ENCODE results near the gene PARPBP.

Gene PARPBP

GRCh38 chr12:102167821-102168604 lies 48.0 kb downstream of the PARPBP start:
- DNase-seq (ENCODE audit: extremely low read depth, low read depth): no peak
- TF ChIP-seq CTCF (IDR thresholded peaks at IDR 0.05; ENCODE audit: low read depth, low read length, missing control alignments): no peak
- no peak overlapping the region for H3K4me3 ChIP-seq (replicated peaks; ENCODE audit: low read depth, low read length)

GRCh38 chr12:102169922-102170621 lies 50.1 kb downstream of the PARPBP start:
- peak; percentile 5 for DNase-seq (ENCODE audit: extremely low read depth, low read depth)
- H3K4me3 ChIP-seq (replicated peaks; ENCODE audit: low read depth, low read length): no peak overlapping the region
- peak; percentile 55 for TF ChIP-seq CTCF (IDR thresholded peaks at IDR 0.05; ENCODE audit: low read depth, low read length, missing control alignments)

- no peak for DNase-seq (ENCODE audit: extremely low read depth, low read depth)
- TF ChIP-seq CTCF (IDR thresholded peaks at IDR 0.05; ENCODE audit: low read depth, low read length, missing control alignments): no peak
- H3K4me3 ChIP-seq (replicated peaks; ENCODE audit: low read depth, low read length): no peak overlapping the region
These were observed 52.0 kb downstream of the PARPBP start for GRCh38 chr12:102171951-102172350.

DNA sequence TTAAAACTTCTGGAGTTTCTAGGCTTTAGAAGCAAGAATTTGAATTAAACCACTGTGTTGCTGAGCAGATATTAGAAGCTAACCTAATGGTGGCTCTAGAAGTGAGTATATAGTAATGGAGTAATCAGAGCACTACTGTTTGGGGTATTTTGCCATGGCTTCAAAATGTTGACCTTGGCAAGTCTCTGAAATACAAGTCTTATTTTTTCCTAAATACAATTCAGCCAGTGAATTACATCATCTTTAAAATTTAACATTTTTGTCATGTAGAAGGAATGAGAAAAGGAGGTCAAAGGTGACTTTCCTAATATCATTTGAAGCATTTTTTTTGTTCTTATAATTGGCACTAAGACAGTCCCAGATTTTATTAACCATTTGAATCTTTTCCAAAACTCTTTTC lies 52.5 kb downstream of the PARPBP start:
- no peak for DNase-seq (ENCODE audit: extremely low read depth, low read depth)
- H3K4me3 ChIP-seq (replicated peaks; ENCODE audit: low read depth, low read length): no peak overlapping the region
- TF ChIP-seq CTCF (IDR thresholded peaks at IDR 0.05; ENCODE audit: low read depth, low read length, missing control alignments): no peak

DNA sequence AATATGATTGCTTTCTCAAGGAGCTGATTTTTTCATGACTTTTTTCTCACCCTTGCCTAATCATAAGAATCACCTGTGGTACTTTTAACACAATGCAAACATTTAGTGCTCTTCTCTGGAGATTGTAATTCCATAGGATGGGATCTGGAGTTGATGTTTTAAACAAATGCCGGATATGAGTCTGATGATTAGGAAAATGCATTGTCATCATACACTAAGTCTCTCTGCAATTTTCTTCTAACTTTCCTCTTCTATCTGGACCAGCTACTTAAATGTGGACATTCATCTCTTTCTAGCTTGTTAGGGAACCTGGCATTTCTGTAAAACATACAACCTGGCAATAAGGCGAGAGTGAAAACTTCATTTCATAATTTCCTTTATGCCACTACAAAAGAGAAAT lies 54.1 kb downstream of the PARPBP start:
- no peak overlapping the region for H3K4me3 ChIP-seq (replicated peaks; ENCODE audit: low read depth, low read length)
- no peak for TF ChIP-seq CTCF (IDR thresholded peaks at IDR 0.05; ENCODE audit: low read depth, low read length, missing control alignments)
- DNase-seq (ENCODE audit: extremely low read depth, low read depth): no peak

GRCh38 chr12:102174761-102175160 lies 54.8 kb downstream of the PARPBP start:
- no peak for DNase-seq (ENCODE audit: extremely low read depth, low read depth)
- no peak overlapping the region for H3K4me3 ChIP-seq (replicated peaks; ENCODE audit: low read depth, low read length)
- TF ChIP-seq CTCF (IDR thresholded peaks at IDR 0.05; ENCODE audit: low read depth, low read length, missing control alignments): no peak
